GM12891 (cell line): ENCODE measurements around the gene LTBP2.

ENCODE experiments used
- DNase-seq: peaks from one replicate; pipeline ENCODE4 v3.0.0; 2011; ENCODE audit warnings: low spot score; ENCODE audit not compliant: insufficient read length
- FAIRE-seq: peaks from 2 replicates; lab custom pipeline; 2011; peaks lifted over from hg19 to GRCh38; lab: Jason Lieb, UNC
- PAX5 ChIP-seq: IDR thresholded peaks from 2 replicates; pipeline ENCODE4 v1.6.1; 2011; ENCODE audit warnings: low read length, moderate library complexity, mild to moderate bottlenecking; ENCODE audit not compliant: insufficient read depth, severe bottlenecking
- POLR2A ChIP-seq: IDR thresholded peaks from 2 replicates; pipeline ENCODE4 v1.6.1; 2011; ENCODE audit warnings: low read depth, low read length, control low read depth
- POLR2AphosphoS5 ChIP-seq: IDR thresholded peaks from 2 replicates; pipeline ENCODE4 v1.6.1; 2011; ENCODE audit warnings: low read depth, low read length, control low read depth
- POU2F2 ChIP-seq: IDR thresholded peaks from 2 replicates; pipeline ENCODE4 v1.6.1; 2011; ENCODE audit warnings: low read depth, mild to moderate bottlenecking, control low read depth, low read length, moderate library complexity
- SPI1 ChIP-seq: IDR thresholded peaks from 2 replicates; pipeline ENCODE4 v1.6.1; 2011; ENCODE audit warnings: low read depth, low read length, control low read depth
- TAF1 ChIP-seq: IDR thresholded peaks from 2 replicates; pipeline ENCODE4 v1.6.1; 2011; ENCODE audit warnings: low read depth, low read length, control low read depth

The LTBP2 gene

GRCh38 chr14:74593241-74593953 lies 18.6 kb downstream of the LTBP2 start:
- DNase-seq (no peak), FAIRE-seq (peak; percentile 80)
- TF ChIP-seq POLR2A, result no peak
- no peak for TF ChIP-seq POLR2AphosphoS5
- no peak for TF ChIP-seq TAF1
- TF ChIP-seq SPI1, result no peak
- TF ChIP-seq POU2F2, result no peak

- no peak for DNase-seq
- FAIRE-seq, result no peak
- 0 out of 2 replicates have a peak, but pooled peaks have one; percentile 20 for TF ChIP-seq SPI1
- no peak for TF ChIP-seq PAX5
Measured at GRCh38 chr14:74592476-74593201, 19.4 kb downstream of the LTBP2 start.

- DNase-seq, result no peak
- FAIRE-seq, result no peak
- TF ChIP-seq SPI1 (no peak), TAF1 (no peak), POU2F2 (no peak), POLR2AphosphoS5 (no peak), PAX5 (no peak), POLR2A (no peak)
Measured at GRCh38 chr14:74591899-74592298, 20.1 kb downstream of the LTBP2 start.

GRCh38 chr14:74591394-74591793 lies 20.6 kb downstream of the LTBP2 start:
- DNase-seq (no peak), FAIRE-seq (no peak)

GRCh38 chr14:74589291-74589879 lies 22.7 kb downstream of the LTBP2 start:
- TF ChIP-seq POLR2AphosphoS5, result no peak
- TF ChIP-seq TAF1, result no peak
- FAIRE-seq (no peak), DNase-seq (no peak)

More at GRCh38 chr14:74591394-74591793, 20.6 kb downstream of the LTBP2 start:
- TF ChIP-seq POLR2A (no peak), PAX5 (no peak)

GRCh38 chr14:74587363-74587707 lies 24.7 kb downstream of the LTBP2 start:
- DNase-seq, result no peak
- TF ChIP-seq PAX5 (no peak), TAF1 (no peak), POLR2A (no peak), POU2F2 (no peak), SPI1 (no peak), POLR2AphosphoS5 (no peak)
- FAIRE-seq, result no peak

- DNase-seq, result no peak
- TF ChIP-seq POLR2AphosphoS5, result no peak
- no peak for TF ChIP-seq POU2F2
- TF ChIP-seq PAX5, result no peak
- TF ChIP-seq SPI1, result no peak
- no peak for TF ChIP-seq TAF1
- no peak for TF ChIP-seq POLR2A
- no peak for FAIRE-seq
Measured at GRCh38 chr14:74586681-74587362, 25.2 kb downstream of the LTBP2 start.

GRCh38 chr14:74585406-74586335 lies 26.4 kb downstream of the LTBP2 start:
- DNase-seq, result no peak
- FAIRE-seq, result no peak
- TF ChIP-seq POLR2A (no peak), TAF1 (no peak), SPI1 (no peak), POU2F2 (no peak), PAX5 (no peak), POLR2AphosphoS5 (no peak)

GRCh38 chr14:74584951-74585350 lies 27.1 kb downstream of the LTBP2 start:
- no peak for TF ChIP-seq PAX5
- TF ChIP-seq POLR2A, result no peak
- no peak for TF ChIP-seq SPI1
- no peak for TF ChIP-seq POLR2AphosphoS5
- no peak for TF ChIP-seq POU2F2
- TF ChIP-seq TAF1, result no peak
- no peak for DNase-seq
- FAIRE-seq, result no peak

GRCh38 chr14:74583689-74584434 lies 28.2 kb downstream of the LTBP2 start:
- DNase-seq (no peak), FAIRE-seq (no peak)
- TF ChIP-seq SPI1 (no peak), TAF1 (no peak), POLR2A (no peak), POU2F2 (no peak), PAX5 (no peak), POLR2AphosphoS5 (no peak)
